ENCODE measurements around the gene ZNF805.
"Not testable (repeated sequence)": the region's sequence is repeated elsewhere in the genome, so short reads cannot be mapped to it uniquely, and the experiment has no call there.

The ZNF805 gene

DNA sequence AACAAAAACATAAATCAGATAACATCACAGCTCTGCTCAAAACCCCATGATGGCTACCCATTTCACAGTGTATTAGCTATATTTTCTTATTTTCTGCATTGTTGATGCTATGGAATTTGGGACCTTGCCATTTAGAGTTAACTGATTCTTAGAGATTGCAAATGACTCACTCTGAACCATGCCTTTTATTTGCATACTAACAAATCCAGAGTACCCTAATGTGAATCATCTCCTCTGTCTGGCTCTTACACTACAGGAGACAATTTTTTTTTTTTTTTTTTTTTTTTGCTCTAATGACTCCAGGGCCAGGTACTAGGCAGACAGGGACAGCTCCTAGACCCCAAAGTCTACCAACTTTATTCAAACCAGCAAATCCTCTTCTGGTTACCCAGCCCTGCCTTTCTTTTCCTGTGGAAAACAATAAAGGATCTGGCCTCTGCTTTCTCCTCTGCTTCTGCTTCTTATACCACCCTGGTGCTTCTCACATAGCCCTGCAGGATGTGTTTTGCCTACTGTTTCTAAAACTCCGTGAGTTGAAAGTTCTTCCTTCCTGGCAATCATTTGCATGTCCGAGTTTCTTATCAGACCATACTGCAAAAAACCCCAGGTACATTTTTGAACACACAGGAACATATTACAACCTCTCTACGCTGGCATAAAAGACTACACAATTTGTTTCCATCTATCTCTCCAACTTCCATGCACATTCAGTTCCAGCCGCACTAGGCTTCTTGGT is 29.3 kb downstream of the ZNF805 start:
- no peak for DNase-seq (ENCODE audit: low spot score)

GRCh38 chr19:57271280-57271679 is 30.8 kb downstream of the ZNF805 start:
- no peak for DNase-seq (ENCODE audit: low spot score)

GRCh38 chr19:57273014-57273413 is 32.6 kb downstream of the ZNF805 start:
- no peak for DNase-seq (ENCODE audit: low spot score)

DNA sequence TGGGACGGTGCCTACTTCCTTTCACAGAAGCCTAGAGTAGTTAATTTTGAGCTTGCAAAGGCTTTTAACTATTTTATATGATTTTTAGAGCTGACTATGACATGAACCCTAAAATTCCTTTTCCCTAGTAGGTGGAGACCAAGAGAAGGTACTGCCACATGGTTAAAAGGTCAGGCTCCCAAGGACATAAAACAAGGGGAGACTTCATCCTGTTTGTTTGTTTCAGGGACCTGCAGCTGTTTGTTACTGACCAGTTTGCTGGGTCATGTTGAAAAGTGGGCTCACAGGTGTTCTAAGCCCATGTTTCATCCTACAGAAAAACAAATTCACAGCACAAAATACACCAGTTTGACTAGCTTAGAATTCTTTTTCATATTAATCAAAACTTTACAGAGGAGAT is 36.0 kb downstream of the ZNF805 start:
- DNase-seq (ENCODE audit: low spot score) = no peak

- not testable (repeated sequence) for DNase-seq (ENCODE audit: low spot score)
These were observed 38.0 kb downstream of the ZNF805 start for GRCh38 chr19:57278481-57278880.

- DNase-seq (ENCODE audit: low spot score) = peak; percentile 93
These were observed 39.2 kb downstream of the ZNF805 start for GRCh38 chr19:57279418-57280164.

DNA sequence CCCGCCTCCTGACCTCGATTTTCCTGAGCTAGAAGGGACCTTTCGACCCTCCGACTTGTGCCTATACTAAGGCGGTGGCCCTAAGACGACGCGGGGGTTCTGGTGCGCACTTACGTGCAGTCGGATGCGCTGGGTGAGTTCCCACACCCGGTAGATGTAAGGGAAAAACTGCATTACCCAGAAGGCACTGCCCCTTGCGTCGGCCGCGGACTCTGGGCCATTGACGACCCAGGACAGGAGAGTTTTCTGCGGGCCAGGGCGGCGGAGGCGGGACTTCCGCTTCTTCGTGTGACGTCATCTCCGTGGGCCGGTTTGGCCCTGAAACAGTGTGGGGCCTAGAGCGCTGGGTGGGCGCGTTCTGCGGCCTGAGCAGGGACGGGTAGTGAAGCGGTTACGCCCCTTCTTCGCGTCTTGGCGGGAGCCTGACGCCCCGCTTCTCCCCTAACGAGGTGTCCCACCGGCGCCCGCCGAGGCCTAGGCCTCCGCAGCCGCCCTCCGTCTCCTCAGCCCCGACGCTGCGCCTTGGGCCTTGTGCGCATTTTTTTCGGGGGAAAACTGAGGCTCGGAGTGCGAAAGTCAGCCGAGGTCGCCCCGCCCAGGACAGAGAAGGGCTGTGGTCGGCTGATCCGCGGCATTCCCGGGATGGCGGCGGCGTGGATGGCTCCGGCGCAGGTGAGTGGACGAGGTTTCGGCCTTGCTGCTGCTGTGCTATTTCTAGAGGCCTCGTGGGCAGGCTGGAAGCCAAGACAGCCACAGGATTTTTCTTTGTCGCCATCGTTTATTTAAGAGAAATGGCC is 39.9 kb downstream of the ZNF805 start, which contains the start of gene ZNF460:
Gene ZNF460 (plus strand): TSS at position 321 of the 797 bp plus-strand sequence. CDS start 322 bp downstream, at position 643.
- DNase-seq (ENCODE audit: low spot score) = peak; percentile 99

DNA sequence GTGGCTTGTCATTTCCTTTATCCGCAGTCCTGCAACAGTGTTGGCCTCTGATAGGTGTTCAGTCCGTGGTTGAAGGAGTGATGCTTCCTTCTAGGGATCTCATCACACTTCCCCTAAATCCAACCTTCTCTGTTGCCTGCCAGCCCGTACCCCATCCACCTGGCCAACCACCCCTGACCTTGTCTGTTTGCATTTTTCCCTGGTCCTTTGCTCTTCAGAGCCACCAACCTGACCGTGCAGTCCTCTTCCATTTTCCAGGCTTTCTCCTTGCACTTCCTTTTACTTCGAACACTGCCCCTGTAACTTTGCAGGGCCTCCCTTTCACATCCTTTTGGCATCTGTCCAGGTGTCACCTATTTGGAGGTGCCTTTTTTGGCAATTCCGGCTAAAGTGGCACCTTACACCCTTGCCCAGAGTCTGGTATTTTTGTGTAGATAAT is 40.5 kb downstream of the ZNF805 start:
- DNase-seq (ENCODE audit: low spot score) = no peak

GRCh38 chr19:57282011-57282643 is 41.7 kb downstream of the ZNF805 start:
- DNase-seq (ENCODE audit: low spot score) = no peak

DNA sequence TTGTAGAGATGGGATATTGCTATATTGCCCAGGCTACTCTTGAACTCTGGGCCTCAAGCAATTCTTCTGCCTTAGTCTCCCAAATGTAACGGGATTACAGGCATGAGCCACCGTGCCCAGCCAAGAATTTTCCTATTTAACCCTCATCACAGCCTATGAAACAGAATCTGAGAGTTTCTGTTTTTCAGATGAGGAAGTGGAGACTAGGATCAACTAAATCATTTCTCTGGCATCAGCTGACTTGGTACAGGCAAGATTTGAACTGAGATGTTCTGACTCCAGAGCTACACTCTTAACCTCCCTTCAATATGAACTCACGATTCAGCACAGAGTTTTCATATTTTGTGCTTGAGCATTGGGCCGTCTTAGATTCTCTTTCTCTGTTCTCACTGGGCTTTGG is 47.9 kb downstream of the ZNF805 start:
- no peak for DNase-seq (ENCODE audit: low spot score)

DNA sequence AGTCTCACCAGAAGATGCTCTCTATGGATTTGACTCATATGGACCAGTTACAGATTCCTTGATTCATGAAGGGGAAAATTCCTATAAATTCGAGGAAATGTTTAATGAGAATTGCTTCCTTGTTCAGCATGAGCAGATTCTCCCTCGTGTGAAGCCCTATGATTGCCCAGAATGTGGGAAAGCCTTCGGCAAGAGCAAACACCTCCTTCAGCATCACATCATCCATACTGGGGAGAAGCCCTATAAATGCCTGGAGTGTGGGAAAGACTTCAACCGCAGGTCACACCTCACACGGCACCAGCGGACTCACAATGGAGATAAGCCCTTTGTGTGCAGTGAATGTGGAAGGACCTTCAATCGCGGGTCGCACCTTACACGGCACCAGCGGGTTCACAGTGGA is 50.5 kb downstream of the ZNF805 start:
- DNase-seq (ENCODE audit: low spot score) = no peak

DNA sequence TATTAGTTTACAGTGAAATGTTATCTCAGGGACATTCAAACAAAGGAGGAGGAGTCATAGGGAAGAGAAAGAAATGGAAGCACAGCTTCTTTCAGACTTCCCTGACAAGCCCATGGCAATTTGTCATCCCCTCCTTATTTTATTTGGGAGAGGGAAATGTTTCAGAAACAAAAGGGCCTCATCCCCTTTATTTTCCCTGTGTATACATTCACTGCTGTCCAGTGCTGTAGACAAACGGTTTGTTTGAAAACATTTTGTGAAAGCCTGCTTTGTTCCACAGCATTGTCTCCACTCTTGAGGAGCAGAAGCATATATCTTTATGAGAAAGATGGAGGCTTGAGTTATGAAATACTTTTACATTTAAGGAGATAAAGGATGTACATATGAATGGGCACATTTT is 52.1 kb downstream of the ZNF805 start:
- no peak for DNase-seq (ENCODE audit: low spot score)

- no peak for DNase-seq (ENCODE audit: low spot score)
These were observed 53.3 kb downstream of the ZNF805 start for GRCh38 chr19:57293719-57294118.

GRCh38 chr19:57302020-57302465 is 61.6 kb downstream of the ZNF805 start:
- no peak for DNase-seq (ENCODE audit: low spot score)

DNA sequence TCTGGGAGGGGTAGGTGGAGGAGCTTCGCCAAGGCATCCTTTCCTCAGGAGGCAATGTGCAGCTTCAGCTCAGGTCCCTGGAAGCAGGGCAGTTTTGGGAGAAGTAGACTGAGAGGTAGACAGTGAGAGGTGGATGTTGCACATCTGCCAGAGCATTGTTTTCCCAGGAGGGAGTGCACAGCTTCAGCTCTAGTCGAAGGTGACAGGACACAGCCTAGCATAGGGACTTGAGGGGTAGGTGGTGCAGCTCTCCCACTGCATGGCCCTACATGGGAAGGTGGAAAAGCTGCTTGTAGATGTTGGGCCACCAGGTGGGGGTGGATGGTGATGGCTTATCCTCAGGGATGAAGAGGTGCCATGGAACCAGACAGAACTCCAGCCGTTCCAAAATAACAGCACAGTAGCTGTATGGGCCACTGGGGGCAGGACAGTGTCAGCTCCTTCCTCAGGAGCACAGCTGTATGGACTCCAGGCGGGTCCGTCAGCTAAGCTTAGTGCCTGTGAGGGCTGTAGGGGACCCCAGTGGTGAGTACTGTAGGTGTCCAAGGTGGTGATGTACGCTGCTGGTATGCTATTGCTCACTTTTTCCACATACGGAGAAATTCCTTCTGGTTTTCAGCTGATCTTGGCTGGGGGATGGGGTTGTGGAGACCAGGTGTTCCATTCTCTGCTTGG is 62.4 kb downstream of the ZNF805 start:
- no peak for DNase-seq (ENCODE audit: low spot score)

Measured in left forelimb (tissue), 1 donor.